ENCODE data around the gene TLE3. TPM values are rescaled to one million over a fixed set of nuclear protein-coding genes. Genes with fewer than 3 reads are reported as not detected.

TLE3 gene
- total RNA-seq, 6 experiments from 2014 or later = 6.0 to 17.6 (median 13.8) TPM

DNA sequence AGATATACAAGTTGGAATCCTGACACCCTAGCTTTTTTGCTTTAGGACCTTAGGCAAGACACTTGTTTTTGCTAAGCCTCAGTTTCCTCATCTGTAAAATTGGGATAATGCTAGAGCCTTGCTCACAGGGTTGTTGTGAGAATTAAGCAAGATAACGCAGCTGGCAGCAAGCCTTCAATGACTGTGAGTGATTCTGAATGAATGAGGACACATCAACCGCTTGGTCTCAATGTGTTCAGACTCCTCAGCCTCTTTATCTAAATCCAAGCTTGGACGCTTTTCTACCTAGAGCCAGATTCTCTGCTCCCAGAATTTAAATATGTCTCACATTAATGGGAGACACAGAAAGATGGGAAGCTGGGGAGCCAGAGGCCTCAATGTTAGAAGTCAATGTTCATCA is 11.8 kb upstream of the TLE3 start:
- H3K4me1 Mint-ChIP-seq (ENCODE audit: low read depth) = peaks cover 17% of the 10 kb centered on the region
- no peak for TF ChIP-seq CTCF (IDR thresholded peaks at IDR 0.05)
- no peaks in the 10 kb centered on the region for H3K36me3 Mint-ChIP-seq (ENCODE audit: low read depth)
- DNase-seq = no peak
- H3K27ac Mint-ChIP-seq = no peak overlapping the region
- H3K4me3 Mint-ChIP-seq = no peak overlapping the region
- H3K9me3 Mint-ChIP-seq = no peaks in the 10 kb centered on the region
- H3K27me3 Mint-ChIP-seq (ENCODE audit: insufficient read depth) = peaks cover 43% of the 10 kb centered on the region

- Mint-ChIP-seq H3K27ac (no peak overlapping the region), H3K4me3 (no peak overlapping the region), H3K36me3 (ENCODE audit: low read depth) (no peaks in the 10 kb centered on the region), H3K9me3 (no peaks in the 10 kb centered on the region), H3K27me3 (ENCODE audit: insufficient read depth) (peaks cover 30% of the 10 kb centered on the region), H3K4me1 (ENCODE audit: low read depth) (peaks cover 22% of the 10 kb centered on the region)
- TF ChIP-seq CTCF (IDR thresholded peaks at IDR 0.05) = no peak
- DNase-seq = no peak
Measured at GRCh38 chr15:70103880-70104626, 6.3 kb upstream of the TLE3 start.

- H3K27me3 Mint-ChIP-seq (ENCODE audit: insufficient read depth) = peaks cover 30% of the 10 kb centered on the region
- DNase-seq = no peak
- no peaks in the 10 kb centered on the region for H3K9me3 Mint-ChIP-seq
- H3K4me3 Mint-ChIP-seq = no peak overlapping the region
- no peak overlapping the region for H3K27ac Mint-ChIP-seq
- H3K4me1 Mint-ChIP-seq (ENCODE audit: low read depth) = peaks cover 28% of the 10 kb centered on the region
- no peaks in the 10 kb centered on the region for H3K36me3 Mint-ChIP-seq (ENCODE audit: low read depth)
- no peak for TF ChIP-seq CTCF (IDR thresholded peaks at IDR 0.05)
Measured at GRCh38 chr15:70102827-70103226, 5.1 kb upstream of the TLE3 start.

DNA sequence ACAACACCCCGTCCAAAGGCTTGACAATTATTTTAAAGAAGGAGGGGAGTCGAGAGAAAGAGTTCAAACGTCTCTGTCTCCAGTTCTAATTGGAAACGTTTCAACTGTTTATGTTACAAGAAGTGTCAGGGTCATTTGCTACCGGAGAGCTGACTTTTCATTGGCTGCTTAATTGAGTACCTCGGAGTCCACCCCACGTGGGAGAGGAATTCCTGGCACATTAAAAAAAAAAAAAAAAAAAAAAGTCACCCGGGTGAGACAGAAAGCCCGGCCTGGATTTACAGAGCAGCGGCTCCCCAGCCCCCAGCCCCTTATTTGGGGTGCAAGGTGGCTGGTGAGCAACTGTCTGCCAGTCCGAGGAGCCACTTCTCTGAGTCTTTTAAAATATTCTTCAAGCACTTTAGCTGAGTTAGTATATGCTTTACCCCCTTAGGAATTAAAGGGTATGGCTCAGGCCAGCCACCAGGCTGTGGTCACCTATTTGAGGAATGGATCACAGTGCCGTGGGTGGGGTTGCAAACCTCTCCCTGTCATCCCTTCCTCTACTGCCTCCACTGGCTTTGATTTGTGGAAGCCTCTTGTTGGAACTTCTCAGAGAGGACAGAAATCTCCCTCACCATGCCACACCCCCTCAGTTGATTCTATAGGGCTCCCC is 3.9 kb upstream of the TLE3 start:
- Mint-ChIP-seq H3K4me3 (peak overlapping the region; percentile 94), H3K27me3 (ENCODE audit: insufficient read depth) (peaks cover 25% of the 10 kb centered on the region), H3K27ac (no peak overlapping the region), H3K4me1 (ENCODE audit: low read depth) (peaks cover 28% of the 10 kb centered on the region), H3K9me3 (no peaks in the 10 kb centered on the region), H3K36me3 (ENCODE audit: low read depth) (no peaks in the 10 kb centered on the region)
- no peak for TF ChIP-seq CTCF (IDR thresholded peaks at IDR 0.05)
- peak; percentile 73 for DNase-seq

DNA sequence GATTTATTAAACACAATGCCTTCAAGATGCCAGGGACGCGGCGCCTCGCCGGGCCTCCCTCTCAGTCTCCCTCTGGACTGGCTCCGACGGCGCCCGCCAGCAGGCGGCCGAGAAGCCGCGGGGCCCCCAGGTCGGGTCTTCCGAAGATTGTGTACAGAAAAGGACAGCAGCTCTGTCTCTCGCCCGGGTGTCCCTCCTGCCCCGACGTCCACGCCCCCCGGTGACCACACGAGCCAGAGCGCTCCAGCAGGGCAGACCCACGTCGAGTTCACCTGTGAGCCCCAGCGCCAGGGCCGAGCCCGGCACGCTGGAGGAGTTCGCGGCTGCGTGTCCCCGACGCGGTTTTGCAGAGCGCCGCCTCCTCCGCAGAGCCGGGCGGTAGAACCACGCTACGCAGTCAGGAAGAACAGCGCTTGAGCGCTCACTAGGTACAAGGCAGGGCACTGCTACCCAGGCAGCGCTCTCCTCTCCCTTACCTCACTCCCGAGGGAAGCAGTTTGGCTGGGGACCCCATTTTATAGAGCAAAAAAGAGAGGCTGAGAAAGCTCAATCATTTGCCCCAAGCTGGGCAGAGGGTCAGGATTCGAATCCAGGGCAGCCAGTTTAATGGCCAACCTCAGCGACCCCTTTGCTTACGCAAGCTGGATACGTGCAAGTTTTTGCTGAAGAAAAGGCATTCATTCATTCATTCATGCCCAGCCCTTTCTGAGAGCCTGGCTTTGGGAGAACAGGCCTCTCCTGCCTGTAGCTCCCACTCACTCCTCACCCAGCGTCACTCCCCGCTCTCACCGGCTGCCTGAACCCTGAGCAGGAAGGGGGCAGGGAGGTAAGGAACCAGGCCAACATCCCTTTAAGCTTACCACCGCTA is 3.0 kb upstream of the TLE3 start:
- Mint-ChIP-seq H3K9me3 (no peaks in the 10 kb centered on the region), H3K4me1 (ENCODE audit: low read depth) (peaks cover 28% of the 10 kb centered on the region), H3K27ac (no peak overlapping the region), H3K4me3 (peak overlapping the region; percentile 94), H3K36me3 (ENCODE audit: low read depth) (no peaks in the 10 kb centered on the region), H3K27me3 (ENCODE audit: insufficient read depth) (peaks cover 21% of the 10 kb centered on the region)
- DNase-seq = no peak
- peak; percentile 64 for TF ChIP-seq CTCF (IDR thresholded peaks at IDR 0.05)

Data from HFFc6 (cell line).